Measurements from ENCODE around the gene ADAD2.
A peak's percentile ranks its signal among the peaks of the same experiment; 100 is the strongest.

Gene ADAD2

GRCh38 chr16:84239141-84239769, 48.3 kb downstream of the ADAD2 start:
- no peaks in the 10 kb centered on the region for H3K36me3 Mint-ChIP-seq (ENCODE audit: low read depth)
- H3K27me3 Mint-ChIP-seq (ENCODE audit: low read depth), result peaks cover 52% of the 10 kb centered on the region
- peak overlapping the region; percentile 3 to 50 (median 44) for H3K27ac Mint-ChIP-seq
- H3K9me3 Mint-ChIP-seq, result peaks cover 4% of the 10 kb centered on the region
- TF ChIP-seq CTCF (IDR thresholded peaks at IDR 0.05; ENCODE audit: unreplicated experiment in 3 of 3), result no peak
- H3K4me3 Mint-ChIP-seq, result peak overlapping the region in 1 of 3 experiments; percentile 25
- H3K4me1 Mint-ChIP-seq, result peaks cover 46% of the 10 kb centered on the region

GRCh38 chr16:84239909-84240308, 49.0 kb downstream of the ADAD2 start, which contains the start of gene KCNG4:
KCNG4 (minus strand) TSS chr16:84240012; CDS start chr16:84237485, 2,527 bp downstream.
- Mint-ChIP-seq H3K27me3 (ENCODE audit: low read depth) (peaks cover 46% of the 10 kb centered on the region), H3K9me3 (peaks cover 5% of the 10 kb centered on the region), H3K27ac (peak within 1 kb of the TSS; percentile 23 to 50 (median 44)), H3K36me3 (ENCODE audit: low read depth) (no peaks in the 10 kb centered on the region), H3K4me1 (peaks cover 40% of the 10 kb centered on the region), H3K4me3 (peak within 1 kb of the TSS in 1 of 3 experiments; percentile 25)
- TF ChIP-seq CTCF (IDR thresholded peaks at IDR 0.05; ENCODE audit: unreplicated experiment in 3 of 3), result no peak

GRCh38 chr16:84240455-84240854, 49.5 kb downstream of the ADAD2 start:
- Mint-ChIP-seq H3K36me3 (ENCODE audit: low read depth) (no peaks in the 10 kb centered on the region), H3K4me3 (peak overlapping the region in 1 of 3 experiments; percentile 25), H3K9me3 (peaks cover 5% of the 10 kb centered on the region), H3K4me1 (peaks cover 36% of the 10 kb centered on the region), H3K27me3 (ENCODE audit: low read depth) (peaks cover 44% of the 10 kb centered on the region), H3K27ac (peak overlapping the region in 2 of 3 experiments; percentile 44 to 50)
- TF ChIP-seq CTCF (IDR thresholded peaks at IDR 0.05; ENCODE audit: unreplicated experiment in 3 of 3), result no peak

- Mint-ChIP-seq H3K36me3 (ENCODE audit: low read depth) (no peaks in the 10 kb centered on the region), H3K27me3 (ENCODE audit: low read depth) (peaks cover 44% of the 10 kb centered on the region), H3K27ac (peak overlapping the region in 1 of 3 experiments; percentile 24), H3K4me1 (peaks cover 43% of the 10 kb centered on the region), H3K4me3 (no peak overlapping the region), H3K9me3 (peaks cover 5% of the 10 kb centered on the region)
- TF ChIP-seq CTCF (IDR thresholded peaks at IDR 0.05; ENCODE audit: unreplicated experiment in 3 of 3), result no peak
Observed at GRCh38 chr16:84241778-84242177, 50.8 kb downstream of the ADAD2 start.

- TF ChIP-seq CTCF (IDR thresholded peaks at IDR 0.05; ENCODE audit: unreplicated experiment in 3 of 3), result no peak
- Mint-ChIP-seq H3K27me3 (ENCODE audit: low read depth) (peaks cover 39% of the 10 kb centered on the region), H3K9me3 (peaks cover 5% of the 10 kb centered on the region), H3K36me3 (ENCODE audit: low read depth) (no peaks in the 10 kb centered on the region), H3K4me3 (no peak overlapping the region), H3K4me1 (peaks cover 43% of the 10 kb centered on the region), H3K27ac (no peak overlapping the region)
Observed at GRCh38 chr16:84242839-84243238, 51.9 kb downstream of the ADAD2 start.

GRCh38 chr16:84243732-84244131, 52.8 kb downstream of the ADAD2 start:
- H3K27me3 Mint-ChIP-seq (ENCODE audit: low read depth), result peaks cover 30% of the 10 kb centered on the region
- H3K36me3 Mint-ChIP-seq (ENCODE audit: low read depth), result no peaks in the 10 kb centered on the region
- no peak overlapping the region for H3K4me3 Mint-ChIP-seq
- no peak for TF ChIP-seq CTCF (IDR thresholded peaks at IDR 0.05; ENCODE audit: unreplicated experiment in 3 of 3)
- peaks cover 42% of the 10 kb centered on the region for H3K4me1 Mint-ChIP-seq
- no peak overlapping the region for H3K27ac Mint-ChIP-seq
- peaks cover 5% of the 10 kb centered on the region for H3K9me3 Mint-ChIP-seq

Data from nephron (organoid).